H1 (cell line): Measurements from ENCODE around the gene NUP58.

Experiments used
- CEBPB ChIP-seq: IDR thresholded peaks from 2 replicates; pipeline ENCODE4 v1.6.1; 2012; ENCODE audit warnings: low read depth, low read length
- EGR1 ChIP-seq: IDR thresholded peaks from 2 replicates; pipeline ENCODE4 v1.6.1; 2011; ENCODE audit warnings: low read depth, low read length, borderline replicate concordance
- EP300 ChIP-seq, 2 experiments: IDR thresholded peaks; 1 replicate in 1 of 2; 2 replicates in 1 of 2; pipeline ENCODE4 v1.6.1; 2011 to 2012; ENCODE audit warnings: low read depth in 2 of 2, low read length in 2 of 2, mild to moderate bottlenecking in 2 of 2, borderline replicate concordance in 1 of 2, inconsistent platforms in 1 of 2, moderate library complexity in 1 of 2
- HDAC2 ChIP-seq, 2 experiments: fragments of 300-600 bp in 1 of 2; sonication (generic) in 1 of 2; IDR thresholded peaks; 2 replicates each; pipeline ENCODE4 v1.6.1; 2011 to 2012; ENCODE audit warnings: low read depth in 2 of 2, low read length in 2 of 2, mild to moderate bottlenecking in 2 of 2, moderate library complexity in 2 of 2, borderline replicate concordance in 1 of 2, inconsistent platforms in 1 of 2

GRCh38 chr13:25310891-25311290 is 9.5 kb downstream of the NUP58 start:
- TF ChIP-seq EP300 (IDR thresholded peaks at IDR 0.05; ENCODE audit: borderline replicate concordance in 1 of 2, low read depth in 2 of 2, low read length in 2 of 2) (no peak), EGR1 (no peak), CEBPB (no peak), HDAC2 (IDR thresholded peaks at IDR 0.05; ENCODE audit: borderline replicate concordance in 1 of 2, low read depth in 2 of 2, low read length in 2 of 2) (no peak)
